ENCODE data around the gene RHOBTB1. TPM values are rescaled to one million over a fixed set of nuclear protein-coding genes. Genes with fewer than 3 reads are reported as not detected.

The RHOBTB1 gene
- total RNA-seq, 4 donors from 2014 or later, result 2.4 to 6.9 (median 4.2) TPM

- TF ChIP-seq CTCF (IDR thresholded peaks at IDR 0.05) (no peak), POLR2A (IDR thresholded peaks at IDR 0.05) (no peak)
- no peak overlapping the region for H3K4me3 ChIP-seq (ENCODE audit: low read depth, poor library complexity, severe bottlenecking)
- 80 to 92% methylated on average over 6 of the region's 6 CpGs for WGBS, 2 donors
- intact Hi-C loops (cut with DNase I; ENCODE audit: low total_unique reads), result no loop called here
- DNase-seq (ENCODE audit: low spot score in 2 of 2), result no peak
Observed at GRCh38 chr10:60883187-60883586, 60.8 kb downstream of the RHOBTB1 start.

GRCh38 chr10:60878224-60878623 is 65.8 kb downstream of the RHOBTB1 start:
- intact Hi-C loops (cut with DNase I; ENCODE audit: low total_unique reads), result no loop called here
- DNase-seq (ENCODE audit: low spot score in 2 of 2), result no peak
- H3K4me3 ChIP-seq (ENCODE audit: low read depth, poor library complexity, severe bottlenecking), result no peak overlapping the region
- no peak for TF ChIP-seq CTCF (IDR thresholded peaks at IDR 0.05)
- TF ChIP-seq POLR2A (IDR thresholded peaks at IDR 0.05), result no peak
- 83 to 85% methylated on average over 3 of the region's 3 CpGs for WGBS, 2 donors

GRCh38 chr10:60877777-60878120 is 66.2 kb downstream of the RHOBTB1 start:
- H3K4me3 ChIP-seq (ENCODE audit: low read depth, poor library complexity, severe bottlenecking), result no peak overlapping the region
- TF ChIP-seq POLR2A (IDR thresholded peaks at IDR 0.05), result no peak
- TF ChIP-seq CTCF (IDR thresholded peaks at IDR 0.05), result no peak
- DNase-seq (ENCODE audit: low spot score in 2 of 2), result no peak
- intact Hi-C loops (cut with DNase I; ENCODE audit: low total_unique reads), result no loop called here
- 69 to 80% methylated on average over 2 of the region's 2 CpGs for WGBS, 2 donors

GRCh38 chr10:60877061-60877776 is 66.8 kb downstream of the RHOBTB1 start:
- TF ChIP-seq CTCF (IDR thresholded peaks at IDR 0.05) (no peak), POLR2A (IDR thresholded peaks at IDR 0.05) (no peak)
- WGBS, 2 donors, result 91 to 96% methylated on average over 3 of the region's 3 CpGs
- no peak for DNase-seq (ENCODE audit: low spot score in 2 of 2)
- H3K4me3 ChIP-seq (ENCODE audit: low read depth, poor library complexity, severe bottlenecking), result no peak overlapping the region
- intact Hi-C loops (cut with DNase I; ENCODE audit: low total_unique reads), result no loop called here

GRCh38 chr10:60873758-60874157 is 70.2 kb downstream of the RHOBTB1 start:
- no peak for DNase-seq (ENCODE audit: low spot score in 2 of 2)
- TF ChIP-seq POLR2A (IDR thresholded peaks at IDR 0.05) (no peak), CTCF (IDR thresholded peaks at IDR 0.05) (no peak)
- WGBS, 2 donors, result 92 to 93% methylated on average over 4 of the region's 4 CpGs
- intact Hi-C loops (cut with DNase I; ENCODE audit: low total_unique reads), result no loop called here
- H3K4me3 ChIP-seq (ENCODE audit: low read depth, poor library complexity, severe bottlenecking), result no peak overlapping the region

GRCh38 chr10:60872451-60872850 is 71.5 kb downstream of the RHOBTB1 start:
- WGBS, 2 donors, result 96 to 97% methylated on average over 11 of the region's 11 CpGs
- no peak for DNase-seq (ENCODE audit: low spot score in 2 of 2)
- H3K4me3 ChIP-seq (ENCODE audit: low read depth, poor library complexity, severe bottlenecking), result no peak overlapping the region
- intact Hi-C loops (cut with DNase I; ENCODE audit: low total_unique reads), result no loop called here
- TF ChIP-seq CTCF (IDR thresholded peaks at IDR 0.05) (no peak), POLR2A (IDR thresholded peaks at IDR 0.05) (no peak)
